ENCODE measurements around the gene KIAA1671.

Gene KIAA1671

GRCh38 chr22:25172153-25172552 lies 219.6 kb downstream of the KIAA1671 start:
- H3K27ac Mint-ChIP-seq: no peak overlapping the region
- H3K4me1 Mint-ChIP-seq: peaks cover under 1% of the 10 kb centered on the region
- H3K9me3 Mint-ChIP-seq: no peaks in the 10 kb centered on the region
- no peak for TF ChIP-seq CTCF (IDR thresholded peaks at IDR 0.05)
- no peak for DNase-seq
- H3K27me3 Mint-ChIP-seq (ENCODE audit: low read depth, poor library complexity): peaks cover 6% of the 10 kb centered on the region
- no peak overlapping the region for H3K4me3 Mint-ChIP-seq
- peaks cover 6% of the 10 kb centered on the region for H3K36me3 Mint-ChIP-seq (ENCODE audit: low read depth)

GRCh38 chr22:25174156-25174887 lies 221.8 kb downstream of the KIAA1671 start:
- H3K27me3 Mint-ChIP-seq (ENCODE audit: low read depth, poor library complexity): peaks cover 9% of the 10 kb centered on the region
- H3K4me3 Mint-ChIP-seq: no peak overlapping the region
- no peak for TF ChIP-seq CTCF (IDR thresholded peaks at IDR 0.05)
- H3K27ac Mint-ChIP-seq: no peak overlapping the region
- peaks cover 2% of the 10 kb centered on the region for H3K9me3 Mint-ChIP-seq
- H3K4me1 Mint-ChIP-seq: no peaks in the 10 kb centered on the region
- DNase-seq: no peak
- peaks cover 17% of the 10 kb centered on the region for H3K36me3 Mint-ChIP-seq (ENCODE audit: low read depth)

- Mint-ChIP-seq H3K36me3 (ENCODE audit: low read depth) (peaks cover 23% of the 10 kb centered on the region), H3K9me3 (peaks cover 8% of the 10 kb centered on the region), H3K27ac (no peak overlapping the region), H3K4me3 (no peak overlapping the region), H3K27me3 (ENCODE audit: low read depth, poor library complexity) (peaks cover 10% of the 10 kb centered on the region), H3K4me1 (no peaks in the 10 kb centered on the region)
- no peak for TF ChIP-seq CTCF (IDR thresholded peaks at IDR 0.05)
- DNase-seq: no peak
Observed at GRCh38 chr22:25174888-25175411, 222.4 kb downstream of the KIAA1671 start.

GRCh38 chr22:25176175-25176574 lies 223.7 kb downstream of the KIAA1671 start:
- H3K27me3 Mint-ChIP-seq (ENCODE audit: low read depth, poor library complexity): peaks cover 10% of the 10 kb centered on the region
- no peak for DNase-seq
- H3K36me3 Mint-ChIP-seq (ENCODE audit: low read depth): peaks cover 27% of the 10 kb centered on the region
- H3K4me1 Mint-ChIP-seq: no peaks in the 10 kb centered on the region
- no peak overlapping the region for H3K27ac Mint-ChIP-seq
- peaks cover 10% of the 10 kb centered on the region for H3K9me3 Mint-ChIP-seq
- H3K4me3 Mint-ChIP-seq: no peak overlapping the region
- no peak for TF ChIP-seq CTCF (IDR thresholded peaks at IDR 0.05)

GRCh38 chr22:25176799-25177198 lies 224.3 kb downstream of the KIAA1671 start:
- DNase-seq: no peak
- Mint-ChIP-seq H3K4me3 (no peak overlapping the region), H3K9me3 (peaks cover 10% of the 10 kb centered on the region), H3K27ac (no peak overlapping the region), H3K4me1 (no peaks in the 10 kb centered on the region), H3K27me3 (ENCODE audit: low read depth, poor library complexity) (peaks cover 10% of the 10 kb centered on the region), H3K36me3 (ENCODE audit: low read depth) (peaks cover 33% of the 10 kb centered on the region)
- no peak for TF ChIP-seq CTCF (IDR thresholded peaks at IDR 0.05)

GRCh38 chr22:25177226-25177625 lies 224.7 kb downstream of the KIAA1671 start:
- Mint-ChIP-seq H3K4me3 (no peak overlapping the region), H3K4me1 (no peaks in the 10 kb centered on the region), H3K36me3 (ENCODE audit: low read depth) (peaks cover 35% of the 10 kb centered on the region), H3K27me3 (ENCODE audit: low read depth, poor library complexity) (peaks cover 12% of the 10 kb centered on the region), H3K9me3 (peaks cover 10% of the 10 kb centered on the region), H3K27ac (no peak overlapping the region)
- no peak for TF ChIP-seq CTCF (IDR thresholded peaks at IDR 0.05)
- no peak for DNase-seq

Measured in nephron progenitor cell (in vitro differentiated cells).